ENCODE results near the gene RNF130. TPM values are rescaled to one million over a fixed set of nuclear protein-coding genes. Genes with fewer than 3 reads are reported as not detected.

The RNF130 gene
- total RNA-seq, 1 donor from 2014 or later: 52.1 TPM

DNA sequence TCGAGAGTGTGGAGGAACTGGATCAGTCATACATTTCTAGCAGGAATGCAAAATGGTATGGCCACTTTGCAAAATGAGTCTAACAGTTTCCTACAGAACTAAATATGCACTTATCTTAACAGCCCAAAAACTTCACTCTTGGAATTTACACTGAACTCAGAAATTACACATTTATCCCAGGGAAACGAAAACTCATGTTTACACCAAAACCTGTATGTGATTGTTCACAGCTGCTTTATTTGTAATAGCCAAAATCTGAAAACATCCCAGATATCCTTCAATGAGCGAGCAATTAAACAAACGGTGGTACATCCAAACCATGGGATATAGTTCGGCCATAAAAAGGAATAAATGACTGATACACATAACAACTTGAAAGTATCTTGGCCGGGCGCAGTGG is 62.0 kb downstream of the RNF130 start:
- no peak for DNase-seq (ENCODE audit: extremely low spot score, unreplicated experiment)
- H3K4me3 Mint-ChIP-seq: no peak overlapping the region
- no peaks in the 10 kb centered on the region for H3K9me3 Mint-ChIP-seq
- peaks cover 37% of the 10 kb centered on the region for H3K4me1 Mint-ChIP-seq (ENCODE audit: unreplicated experiment)
- no peak overlapping the region for H3K27ac Mint-ChIP-seq
- peaks cover 14% of the 10 kb centered on the region for H3K36me3 Mint-ChIP-seq
- TF ChIP-seq, protein P1, sequence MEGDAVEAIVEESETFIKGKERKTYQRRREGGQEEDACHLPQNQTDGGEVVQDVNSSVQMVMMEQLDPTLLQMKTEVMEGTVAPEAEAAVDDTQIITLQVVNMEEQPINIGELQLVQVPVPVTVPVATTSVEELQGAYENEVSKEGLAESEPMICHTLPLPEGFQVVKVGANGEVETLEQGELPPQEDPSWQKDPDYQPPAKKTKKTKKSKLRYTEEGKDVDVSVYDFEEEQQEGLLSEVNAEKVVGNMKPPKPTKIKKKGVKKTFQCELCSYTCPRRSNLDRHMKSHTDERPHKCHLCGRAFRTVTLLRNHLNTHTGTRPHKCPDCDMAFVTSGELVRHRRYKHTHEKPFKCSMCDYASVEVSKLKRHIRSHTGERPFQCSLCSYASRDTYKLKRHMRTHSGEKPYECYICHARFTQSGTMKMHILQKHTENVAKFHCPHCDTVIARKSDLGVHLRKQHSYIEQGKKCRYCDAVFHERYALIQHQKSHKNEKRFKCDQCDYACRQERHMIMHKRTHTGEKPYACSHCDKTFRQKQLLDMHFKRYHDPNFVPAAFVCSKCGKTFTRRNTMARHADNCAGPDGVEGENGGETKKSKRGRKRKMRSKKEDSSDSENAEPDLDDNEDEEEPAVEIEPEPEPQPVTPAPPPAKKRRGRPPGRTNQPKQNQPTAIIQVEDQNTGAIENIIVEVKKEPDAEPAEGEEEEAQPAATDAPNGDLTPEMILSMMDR (conservative IDR thresholded peaks at IDR 0.05): no peak
- H3K27me3 Mint-ChIP-seq: no peaks in the 10 kb centered on the region

DNA sequence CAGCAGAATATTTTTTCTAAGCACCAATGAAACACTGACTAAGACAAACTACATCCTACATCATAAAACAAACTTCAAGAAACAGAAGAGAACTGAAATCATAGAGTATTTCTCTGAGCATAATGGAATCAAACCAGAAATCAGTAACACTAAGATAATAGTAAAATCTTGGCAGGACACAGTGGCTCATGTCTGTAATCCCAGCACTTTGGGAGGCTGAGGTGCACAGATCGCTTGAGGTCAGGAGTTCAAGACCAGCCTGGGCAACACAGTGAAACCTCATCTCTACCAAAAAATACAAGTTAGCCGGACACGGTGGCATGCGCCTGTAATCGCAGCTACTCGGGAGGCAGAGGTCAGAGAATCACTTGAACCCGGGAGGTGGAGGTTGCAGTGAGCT is 63.1 kb downstream of the RNF130 start:
- Mint-ChIP-seq H3K4me1 (ENCODE audit: unreplicated experiment) (peaks cover 37% of the 10 kb centered on the region), H3K4me3 (no peak overlapping the region), H3K27ac (no peak overlapping the region), H3K9me3 (no peaks in the 10 kb centered on the region), H3K27me3 (no peaks in the 10 kb centered on the region), H3K36me3 (peaks cover 14% of the 10 kb centered on the region)
- TF ChIP-seq, protein P1 (conservative IDR thresholded peaks at IDR 0.05): no peak
- no peak for DNase-seq (ENCODE audit: extremely low spot score, unreplicated experiment)

DNA sequence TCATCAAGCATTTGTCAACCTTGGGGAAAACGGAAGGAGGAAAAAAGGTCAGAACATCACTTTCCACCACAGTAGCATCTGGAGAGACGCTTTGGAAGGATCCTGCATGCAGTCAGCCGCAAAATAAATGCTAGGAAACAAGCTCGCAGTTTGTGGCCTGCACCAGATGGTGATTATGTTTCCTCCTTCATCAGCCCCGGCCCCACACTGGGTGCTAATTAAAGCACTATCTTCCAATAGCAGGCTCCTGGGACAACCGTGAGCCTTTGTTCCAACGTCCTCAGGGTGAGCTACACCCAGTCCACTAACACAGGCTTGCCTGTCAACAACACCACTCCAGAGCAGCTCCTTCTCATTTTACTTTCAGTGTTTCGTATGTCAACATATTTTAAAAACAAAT is 64.0 kb downstream of the RNF130 start:
- no peak for DNase-seq (ENCODE audit: extremely low spot score, unreplicated experiment)
- no peaks in the 10 kb centered on the region for H3K27me3 Mint-ChIP-seq
- no peak overlapping the region for H3K4me3 Mint-ChIP-seq
- TF ChIP-seq, protein P1 (conservative IDR thresholded peaks at IDR 0.05): no peak
- peaks cover 19% of the 10 kb centered on the region for H3K36me3 Mint-ChIP-seq
- no peak overlapping the region for H3K27ac Mint-ChIP-seq
- no peaks in the 10 kb centered on the region for H3K9me3 Mint-ChIP-seq
- peaks cover 37% of the 10 kb centered on the region for H3K4me1 Mint-ChIP-seq (ENCODE audit: unreplicated experiment)

DNA sequence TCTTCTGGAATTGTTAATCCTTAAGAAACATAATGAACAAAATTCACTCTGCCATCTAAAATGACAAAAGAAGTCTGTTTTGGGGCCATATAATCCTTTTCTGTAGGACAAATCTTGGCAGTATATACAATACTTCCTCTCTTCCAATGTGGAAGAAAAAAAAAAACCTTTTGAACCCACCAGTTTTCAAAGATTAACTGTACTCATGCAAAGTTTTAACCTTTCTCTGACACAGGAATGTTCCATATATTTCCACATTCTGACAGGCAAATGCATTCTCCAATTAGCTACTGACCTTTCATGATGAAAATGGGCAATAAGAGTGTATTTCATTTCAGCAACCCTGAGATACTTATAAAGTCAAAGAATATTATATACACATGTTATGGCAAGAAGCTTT is 65.4 kb downstream of the RNF130 start:
- no peaks in the 10 kb centered on the region for H3K9me3 Mint-ChIP-seq
- TF ChIP-seq, protein P1 (conservative IDR thresholded peaks at IDR 0.05): no peak
- H3K4me3 Mint-ChIP-seq: no peak overlapping the region
- H3K4me1 Mint-ChIP-seq (ENCODE audit: unreplicated experiment): peaks cover 37% of the 10 kb centered on the region
- no peaks in the 10 kb centered on the region for H3K27me3 Mint-ChIP-seq
- no peak for DNase-seq (ENCODE audit: extremely low spot score, unreplicated experiment)
- H3K36me3 Mint-ChIP-seq: peaks cover 24% of the 10 kb centered on the region
- no peak overlapping the region for H3K27ac Mint-ChIP-seq

DNA sequence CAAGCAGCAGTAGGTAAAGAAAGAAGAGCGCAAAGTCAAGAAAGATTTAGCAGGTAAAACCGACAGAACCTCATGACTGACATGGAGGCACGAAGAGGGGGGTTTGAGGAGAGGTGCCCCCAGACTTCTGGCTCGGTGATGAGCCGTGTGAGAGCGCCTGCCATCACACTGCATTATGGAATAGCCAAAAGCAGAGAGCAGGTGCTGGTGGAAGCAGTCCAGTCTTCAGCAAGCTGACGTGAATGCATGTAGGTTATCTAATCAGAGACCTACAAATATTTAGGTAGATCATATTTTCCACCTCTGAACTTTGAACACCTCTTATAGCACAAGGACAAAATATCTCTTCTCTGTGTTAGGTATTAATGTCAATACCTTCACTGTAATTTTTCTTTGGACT is 68.4 kb downstream of the RNF130 start:
- Mint-ChIP-seq H3K27me3 (no peaks in the 10 kb centered on the region), H3K9me3 (no peaks in the 10 kb centered on the region), H3K4me3 (no peak overlapping the region)

More for the DNA sequence above, 68.4 kb downstream of the RNF130 start:
- Mint-ChIP-seq H3K36me3 (peaks cover 19% of the 10 kb centered on the region), H3K27ac (no peak overlapping the region), H3K4me1 (ENCODE audit: unreplicated experiment) (peaks cover 27% of the 10 kb centered on the region)
- TF ChIP-seq, protein P1 (conservative IDR thresholded peaks at IDR 0.05): no peak
- no peak for DNase-seq (ENCODE audit: extremely low spot score, unreplicated experiment)
